Ishikawa (cell line): ENCODE data around the gene ZBTB8B.

Experiments
- CEBPB ChIP-seq: IDR thresholded peaks from 2 replicates; pipeline ENCODE4 v1.6.1; 2012
- CREB1 ChIP-seq: IDR thresholded peaks from 2 replicates; pipeline ENCODE4 v1.6.1; 2012; ENCODE audit warnings: low read depth
- EGR1 ChIP-seq: IDR thresholded peaks from 2 replicates; pipeline ENCODE4 v1.6.1; 2012
- EP300 ChIP-seq: IDR thresholded peaks from 2 replicates; pipeline ENCODE4 v1.6.1; 2012; ENCODE audit warnings: borderline replicate concordance
- FOXM1 ChIP-seq: IDR thresholded peaks from 2 replicates; pipeline ENCODE4 v1.6.1; 2012; ENCODE audit warnings: low read depth, borderline replicate concordance
- NFIC ChIP-seq: IDR thresholded peaks from 2 replicates; pipeline ENCODE4 v1.6.1; 2012
- RAD21 ChIP-seq: IDR thresholded peaks from 2 replicates; pipeline ENCODE4 v1.6.1; 2012; ENCODE audit warnings: low read depth
- TAF1 ChIP-seq: IDR thresholded peaks from 2 replicates; pipeline ENCODE4 v1.6.1; 2012; ENCODE audit warnings: low read depth, mild to moderate bottlenecking
- TEAD4 ChIP-seq: IDR thresholded peaks from 2 replicates; pipeline ENCODE4 v1.6.1; 2012
- YY1 ChIP-seq: IDR thresholded peaks from 2 replicates; pipeline ENCODE4 v1.6.1; 2012; ENCODE audit warnings: low read depth
- ZBTB7A ChIP-seq: IDR thresholded peaks from 2 replicates; pipeline ENCODE4 v1.6.1; 2012; ENCODE audit warnings: low read depth
- TF ChIP-seq, protein P1 (sequence below): IDR thresholded peaks from 2 replicates; pipeline ENCODE4 v1.6.1; 2012; ENCODE audit warnings: low read depth, mild to moderate bottlenecking
- TF ChIP-seq, protein P2 (sequence below): IDR thresholded peaks from 2 replicates; pipeline ENCODE4 v1.6.1; 2012

DNA sequence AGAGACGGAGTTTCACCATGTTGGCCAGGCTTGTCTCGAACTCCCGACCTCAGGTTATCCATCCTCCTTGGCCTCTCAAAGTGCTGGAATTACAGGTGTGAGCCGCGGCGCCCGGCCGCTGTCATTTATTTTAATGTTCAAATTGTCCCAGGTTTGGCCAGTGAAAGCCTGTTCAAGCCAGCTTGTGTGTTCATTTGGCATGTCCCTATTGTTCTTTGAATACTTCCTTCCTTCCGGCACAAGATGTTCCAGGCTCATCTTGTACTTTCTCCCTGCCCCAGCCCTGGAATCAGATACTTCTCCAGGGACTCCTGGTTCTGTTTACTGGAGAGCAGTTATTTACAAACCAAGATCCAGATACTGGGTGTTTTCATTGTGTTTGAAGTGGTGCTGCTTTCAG, 37.0 kb downstream of the ZBTB8B start:
- TF ChIP-seq TEAD4 (no peak), TAF1 (no peak), YY1 (no peak), CEBPB (no peak), EP300 (no peak), EGR1 (no peak), CREB1 (no peak), NFIC (no peak), FOXM1 (no peak), RAD21 (no peak), ZBTB7A (no peak)
- TF ChIP-seq, protein P1, sequence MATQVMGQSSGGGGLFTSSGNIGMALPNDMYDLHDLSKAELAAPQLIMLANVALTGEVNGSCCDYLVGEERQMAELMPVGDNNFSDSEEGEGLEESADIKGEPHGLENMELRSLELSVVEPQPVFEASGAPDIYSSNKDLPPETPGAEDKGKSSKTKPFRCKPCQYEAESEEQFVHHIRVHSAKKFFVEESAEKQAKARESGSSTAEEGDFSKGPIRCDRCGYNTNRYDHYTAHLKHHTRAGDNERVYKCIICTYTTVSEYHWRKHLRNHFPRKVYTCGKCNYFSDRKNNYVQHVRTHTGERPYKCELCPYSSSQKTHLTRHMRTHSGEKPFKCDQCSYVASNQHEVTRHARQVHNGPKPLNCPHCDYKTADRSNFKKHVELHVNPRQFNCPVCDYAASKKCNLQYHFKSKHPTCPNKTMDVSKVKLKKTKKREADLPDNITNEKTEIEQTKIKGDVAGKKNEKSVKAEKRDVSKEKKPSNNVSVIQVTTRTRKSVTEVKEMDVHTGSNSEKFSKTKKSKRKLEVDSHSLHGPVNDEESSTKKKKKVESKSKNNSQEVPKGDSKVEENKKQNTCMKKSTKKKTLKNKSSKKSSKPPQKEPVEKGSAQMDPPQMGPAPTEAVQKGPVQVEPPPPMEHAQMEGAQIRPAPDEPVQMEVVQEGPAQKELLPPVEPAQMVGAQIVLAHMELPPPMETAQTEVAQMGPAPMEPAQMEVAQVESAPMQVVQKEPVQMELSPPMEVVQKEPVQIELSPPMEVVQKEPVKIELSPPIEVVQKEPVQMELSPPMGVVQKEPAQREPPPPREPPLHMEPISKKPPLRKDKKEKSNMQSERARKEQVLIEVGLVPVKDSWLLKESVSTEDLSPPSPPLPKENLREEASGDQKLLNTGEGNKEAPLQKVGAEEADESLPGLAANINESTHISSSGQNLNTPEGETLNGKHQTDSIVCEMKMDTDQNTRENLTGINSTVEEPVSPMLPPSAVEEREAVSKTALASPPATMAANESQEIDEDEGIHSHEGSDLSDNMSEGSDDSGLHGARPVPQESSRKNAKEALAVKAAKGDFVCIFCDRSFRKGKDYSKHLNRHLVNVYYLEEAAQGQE, result no peak
- TF ChIP-seq, protein P2, sequence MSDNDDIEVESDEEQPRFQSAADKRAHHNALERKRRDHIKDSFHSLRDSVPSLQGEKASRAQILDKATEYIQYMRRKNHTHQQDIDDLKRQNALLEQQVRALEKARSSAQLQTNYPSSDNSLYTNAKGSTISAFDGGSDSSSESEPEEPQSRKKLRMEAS, result no peak
